ENCODE results near the gene SIT1.
"Not testable (repeated sequence)": the region's sequence is repeated elsewhere in the genome, so short reads cannot be mapped to it uniquely, and the experiment has no call there.

The SIT1 gene

DNA sequence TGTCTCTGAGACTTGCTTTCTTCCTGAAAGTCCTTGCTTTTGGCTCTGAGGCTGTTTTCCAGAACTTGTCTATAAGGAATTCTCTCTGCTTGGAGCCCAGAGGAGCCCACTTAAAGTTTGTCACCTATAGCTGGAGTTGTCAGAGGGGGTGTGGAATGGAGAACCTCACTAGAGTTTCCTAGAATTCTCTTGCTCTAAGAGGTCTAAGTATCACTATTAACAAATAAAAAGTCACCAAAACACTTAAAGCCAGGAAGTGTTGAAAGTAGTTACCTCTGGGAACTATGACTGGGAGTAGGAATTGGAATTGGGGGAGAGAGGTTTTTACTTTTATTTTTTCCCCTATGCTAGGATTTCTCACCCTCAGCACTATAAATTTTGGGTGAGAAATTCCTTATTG, 15.0 kb downstream of the SIT1 start:
- no peak for DNase-seq

GRCh38 chr9:35629597-35629996, 21.1 kb downstream of the SIT1 start:
- DNase-seq = no peak

GRCh38 chr9:35628389-35628991, 22.2 kb downstream of the SIT1 start:
- no peak for DNase-seq

- DNase-seq = no peak
Observed at GRCh38 chr9:35627575-35627974, 23.2 kb downstream of the SIT1 start.

DNA sequence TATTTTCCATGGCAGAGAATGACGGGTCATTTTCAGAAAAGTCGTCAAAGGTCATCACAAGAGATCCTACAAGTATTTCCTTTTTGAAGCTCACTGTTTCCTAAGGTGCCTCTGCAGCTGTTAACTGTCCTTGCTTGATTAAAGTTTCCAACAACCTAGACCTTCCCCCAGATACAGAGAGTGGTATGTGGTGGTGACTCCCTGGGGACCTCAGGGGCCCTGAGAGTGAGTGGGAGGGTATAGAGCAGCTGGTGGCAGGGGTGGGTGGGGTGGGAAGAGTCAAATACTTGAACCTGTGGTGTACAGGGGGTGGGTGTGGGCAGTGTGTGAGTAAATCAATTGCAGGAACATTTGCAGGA, 31.0 kb downstream of the SIT1 start:
- DNase-seq = no peak

DNA sequence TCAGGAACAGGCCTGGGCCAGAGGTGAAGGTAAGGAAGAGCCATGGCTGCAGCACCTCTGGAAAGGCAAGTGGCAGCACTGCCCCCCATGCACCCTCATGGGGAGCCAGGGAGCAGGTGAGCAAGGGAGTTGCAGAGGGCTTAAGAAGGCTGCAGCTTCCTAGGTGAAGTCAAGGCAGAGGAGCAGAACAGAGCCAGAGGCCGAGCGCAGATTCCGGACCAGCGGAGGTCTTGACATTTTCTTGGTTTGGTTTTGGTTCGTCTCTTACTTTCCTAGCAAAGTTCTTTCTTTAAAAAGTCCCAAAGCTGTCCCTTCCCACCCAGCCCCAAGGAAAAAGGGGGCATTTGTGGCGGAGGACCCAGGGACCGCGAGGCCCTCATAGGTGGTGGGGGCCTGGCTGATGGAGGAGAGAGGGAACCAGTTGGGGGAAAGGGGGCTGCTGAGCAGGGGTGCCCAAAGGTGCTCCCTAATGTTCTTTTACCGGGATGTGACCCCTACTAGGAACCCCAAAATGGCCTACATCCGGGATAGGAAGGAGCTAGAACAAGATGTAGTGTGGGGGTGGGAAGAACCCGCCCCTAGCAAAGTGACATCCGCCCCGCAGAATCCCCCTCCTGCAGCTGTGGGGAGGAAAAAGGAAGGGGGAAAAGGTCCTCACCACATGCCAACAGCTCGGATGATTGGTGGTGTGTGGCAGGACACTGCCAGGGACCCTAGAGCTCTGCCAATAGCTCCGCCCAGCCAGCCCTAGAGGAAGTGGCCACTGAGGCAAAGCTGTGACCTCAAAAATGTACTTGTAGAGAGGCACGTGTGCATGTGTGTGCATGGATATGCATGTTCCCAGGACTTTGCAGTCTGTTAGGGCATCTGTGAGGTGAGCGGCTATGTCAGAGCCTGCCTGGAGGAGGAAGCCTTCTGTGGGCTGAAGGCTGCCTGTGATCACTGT, 31.6 kb downstream of the SIT1 start:
- DNase-seq = no peak

DNA sequence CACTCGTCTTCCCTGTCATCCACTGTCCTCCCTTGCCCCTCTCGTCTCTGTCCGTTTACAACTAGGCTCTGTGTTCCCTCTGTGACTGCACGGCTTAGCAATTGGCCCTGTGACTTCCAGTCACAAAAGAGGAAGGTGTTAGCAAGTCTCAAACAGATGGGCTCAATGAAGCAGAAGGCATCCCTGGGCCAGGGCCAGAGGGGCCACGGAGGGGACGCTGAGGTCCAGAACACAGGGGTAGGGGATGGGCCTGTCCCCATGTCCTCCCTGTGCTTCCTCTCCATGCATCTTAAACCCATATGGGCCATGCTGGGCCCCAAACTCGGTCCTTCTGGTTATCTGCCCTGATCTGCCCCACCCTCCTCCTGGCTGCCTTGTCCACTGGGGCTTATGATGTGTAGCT, 32.4 kb downstream of the SIT1 start, which contains the start of gene CD72:
CD72 (minus strand) TSS at position 89 of the 403 bp plus-strand sequence. CDS start 110 bp downstream, outside the sequence.
- DNase-seq = no peak

- no peak for DNase-seq
Observed at GRCh38 chr9:35617548-35617947, 33.2 kb downstream of the SIT1 start.

DNA sequence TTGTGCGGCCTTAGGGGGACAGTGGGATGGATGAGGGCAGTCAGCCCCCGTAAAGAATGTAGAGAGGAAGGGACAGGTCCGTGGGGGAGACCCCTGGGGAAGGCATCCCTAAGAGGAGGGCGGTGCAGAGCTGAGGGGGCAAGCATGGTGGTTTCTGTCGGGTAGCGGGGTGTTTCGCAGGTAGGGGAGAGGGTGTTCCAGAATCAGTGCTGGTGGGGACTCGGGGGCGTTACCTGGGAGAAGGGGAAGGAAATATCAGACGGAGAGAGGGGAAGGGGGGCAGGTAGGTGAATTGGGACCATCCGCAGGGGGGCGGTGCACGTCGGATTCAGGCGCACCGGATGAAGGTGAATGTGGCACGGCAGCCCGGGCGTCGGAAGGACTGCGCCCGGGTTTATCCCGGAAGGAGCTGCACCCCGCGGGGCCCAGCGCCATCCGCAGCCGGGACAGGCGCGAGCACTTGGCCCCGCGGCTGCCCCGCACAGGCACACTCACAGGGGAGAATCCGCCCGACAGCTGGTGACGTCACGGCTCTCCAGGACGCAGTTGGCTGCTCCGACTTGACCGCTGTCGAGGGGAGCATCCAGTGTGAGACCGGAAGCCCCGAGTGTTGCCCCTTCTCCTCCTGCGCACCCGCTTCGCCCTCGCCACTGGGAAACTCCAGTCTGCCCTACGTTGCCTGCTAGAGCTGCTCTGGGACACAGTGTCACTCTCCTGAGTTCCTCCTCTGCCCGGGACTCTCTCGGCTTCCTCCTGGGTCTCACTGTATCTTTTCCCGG, 33.9 kb downstream of the SIT1 start:
- no peak for DNase-seq

DNA sequence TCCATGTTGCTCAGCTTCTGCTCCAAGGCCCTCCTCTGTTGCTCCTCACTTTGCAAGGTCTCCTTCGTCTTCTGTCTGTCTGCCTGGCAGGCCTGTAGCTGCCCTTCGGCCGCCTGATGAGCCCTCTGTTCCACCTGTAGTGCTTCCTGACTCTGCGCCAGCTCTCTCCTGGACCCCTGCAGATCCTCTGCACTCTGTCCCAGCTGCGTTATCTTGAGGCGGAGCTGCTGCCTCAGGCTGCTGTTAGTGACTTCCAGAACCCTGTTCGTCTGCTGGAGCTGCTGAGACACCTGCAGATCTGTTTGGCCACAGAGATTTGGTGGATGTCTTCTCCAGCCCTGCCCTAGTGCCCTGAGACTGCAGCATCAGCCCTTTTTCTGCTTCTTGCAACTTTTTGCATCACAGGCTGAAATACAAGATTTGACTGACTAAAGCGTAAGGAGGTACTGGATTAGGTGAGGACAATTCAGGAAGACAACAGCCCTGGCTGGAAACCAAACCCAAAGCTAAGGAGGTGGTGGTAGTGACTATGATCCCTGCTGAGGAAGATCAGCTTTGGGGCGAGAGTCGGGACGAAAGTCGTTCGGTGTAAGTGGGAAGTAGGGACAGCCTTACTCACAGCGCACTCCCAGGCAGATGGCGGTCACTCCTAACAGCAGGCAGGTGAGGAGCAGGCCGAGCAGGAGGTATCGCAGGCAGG, 34.6 kb downstream of the SIT1 start:
- DNase-seq = no peak

- DNase-seq = no peak
Observed at GRCh38 chr9:35612843-35613242, 37.9 kb downstream of the SIT1 start.

GRCh38 chr9:35612066-35612465, 38.7 kb downstream of the SIT1 start:
- DNase-seq = not testable (repeated sequence)

DNA sequence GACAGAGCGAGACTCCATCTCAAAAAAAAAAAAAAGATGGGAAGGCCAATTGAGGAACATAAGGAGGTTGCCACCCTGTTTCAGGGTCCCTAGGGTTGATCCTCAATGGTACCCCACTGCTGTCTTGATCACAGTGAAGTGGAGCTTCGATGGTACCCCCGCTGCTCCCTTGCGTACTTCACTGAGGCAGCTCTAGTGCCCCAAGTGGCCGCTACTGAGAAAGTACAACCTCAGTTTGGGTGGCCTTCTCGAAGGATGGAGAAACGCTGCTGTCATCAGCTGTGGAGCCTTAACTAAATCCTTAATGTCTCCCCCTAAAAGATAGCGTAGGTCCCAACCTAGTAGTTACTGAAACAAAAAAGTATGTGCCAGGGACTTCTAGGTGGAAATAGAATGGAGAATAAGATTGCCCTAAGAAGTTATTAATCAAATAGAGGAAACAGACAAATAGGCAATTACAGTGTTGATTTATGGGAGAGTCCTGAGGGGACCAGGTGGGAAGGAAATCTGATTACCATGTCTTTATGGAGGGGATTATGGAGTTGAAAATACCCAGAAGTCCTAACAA, 39.4 kb downstream of the SIT1 start:
- DNase-seq = no peak

DNA sequence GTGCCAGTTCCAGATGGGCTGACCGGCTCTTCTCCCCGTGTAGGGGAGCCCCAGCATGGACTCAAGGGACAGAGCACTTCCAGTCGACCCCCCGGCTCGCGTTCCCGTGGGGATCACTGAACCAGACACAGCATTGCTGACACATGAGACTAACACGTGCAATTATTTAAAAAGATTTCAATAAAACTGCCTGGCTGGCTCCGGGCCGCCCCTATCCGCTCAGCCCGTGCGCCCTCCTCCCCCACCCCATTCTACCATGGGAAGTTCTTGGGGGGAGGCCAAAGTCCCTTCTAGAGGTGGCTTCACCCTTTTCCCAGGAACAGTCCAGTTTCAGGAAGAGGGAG, 40.9 kb downstream of the SIT1 start:
- no peak for DNase-seq

DNA sequence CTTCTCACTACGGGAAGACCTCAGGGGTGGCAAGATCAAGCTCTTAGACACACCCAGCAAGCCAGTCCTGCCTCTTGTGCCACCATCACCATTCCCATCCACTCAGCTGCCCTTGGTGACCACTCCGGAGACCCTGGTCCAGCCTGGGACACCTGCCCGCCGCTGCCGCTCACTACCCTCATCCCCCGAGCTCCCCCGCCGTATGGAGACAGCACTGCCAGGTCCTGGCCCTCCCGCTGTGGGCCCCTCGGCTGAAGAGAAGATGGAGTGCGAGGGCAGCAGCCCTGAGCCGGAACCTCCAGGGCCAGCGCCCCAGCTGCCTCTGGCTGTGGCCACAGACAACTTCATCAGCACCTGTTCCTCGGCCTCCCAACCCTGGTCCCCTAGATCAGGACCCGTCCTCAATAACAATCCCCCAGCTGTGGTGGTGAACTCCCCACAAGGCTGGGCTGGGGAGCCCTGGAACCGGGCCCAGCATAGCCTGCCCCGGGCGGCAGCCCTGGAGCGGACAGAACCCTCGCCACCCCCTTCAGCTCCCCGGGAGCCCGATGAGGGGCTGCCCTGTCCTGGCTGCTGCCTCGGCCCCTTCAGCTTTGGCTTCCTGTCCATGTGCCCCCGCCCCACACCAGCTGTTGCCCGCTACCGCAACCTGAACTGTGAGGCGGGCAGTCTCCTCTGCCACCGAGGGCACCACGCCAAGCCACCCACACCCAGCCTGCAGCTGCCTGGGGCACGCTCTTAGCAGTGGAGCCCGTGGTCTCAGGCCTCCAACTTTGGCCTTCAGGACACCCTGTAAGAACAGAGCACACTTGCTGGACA, 41.5 kb downstream of the SIT1 start:
- DNase-seq = no peak

GRCh38 chr9:35608221-35608620, 42.5 kb downstream of the SIT1 start:
- no peak for DNase-seq

GRCh38 chr9:35606726-35607125, 44.0 kb downstream of the SIT1 start:
- no peak for DNase-seq

- DNase-seq = no peak
Observed at GRCh38 chr9:35606138-35606504, 44.6 kb downstream of the SIT1 start.

GRCh38 chr9:35605351-35606137, 45.2 kb downstream of the SIT1 start:
- no peak for DNase-seq

DNA sequence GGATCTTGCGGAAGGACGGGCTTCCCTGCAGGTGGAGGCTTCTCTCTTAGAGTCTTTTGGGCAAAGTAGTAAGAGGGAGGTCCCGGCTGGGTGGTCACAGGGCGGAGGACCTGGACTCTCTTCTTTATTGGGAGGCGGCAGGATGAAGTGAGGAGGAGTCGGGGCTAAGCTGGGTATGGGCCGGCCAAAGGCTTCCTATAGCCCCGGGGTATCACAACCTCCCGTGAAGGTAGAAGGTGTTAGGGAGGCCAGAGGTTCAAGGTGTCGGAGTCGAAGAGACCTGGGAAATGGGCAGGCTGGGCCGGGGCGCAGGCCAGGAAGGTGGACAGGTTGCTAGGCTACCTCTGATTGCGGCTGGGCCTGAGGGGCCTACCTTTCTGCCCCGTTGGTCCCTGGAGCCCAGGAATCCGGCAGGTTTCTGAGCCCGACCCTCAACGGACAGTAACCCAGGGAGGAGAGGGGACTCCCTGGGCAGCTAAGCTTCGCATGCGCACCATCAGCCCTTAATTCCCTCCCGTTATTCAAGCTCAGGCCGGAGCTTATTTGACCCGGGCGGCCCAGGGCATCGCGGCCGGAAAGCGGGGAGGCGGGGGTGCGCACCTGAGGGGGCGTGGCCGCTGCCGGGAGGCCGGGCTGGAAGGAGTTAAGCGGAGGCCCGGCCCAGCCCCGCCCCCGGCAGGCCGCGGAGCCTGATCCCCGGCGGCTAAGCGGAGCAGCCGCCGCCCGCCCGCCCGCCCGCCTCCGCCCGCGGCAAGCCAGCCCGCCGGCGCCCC, 46.0 kb downstream of the SIT1 start, which contains the start of gene TESK1:
TESK1 (plus strand) TSS at position 685 of the 773 bp plus-strand sequence. CDS start 358 bp downstream, outside the sequence.
- no peak for DNase-seq
